Ishikawa (cell line): ENCODE data around the gene ARNT2.
A peak's percentile ranks its signal among the peaks of the same experiment; 100 is the strongest.

Experiments
- CEBPB ChIP-seq: IDR thresholded peaks from 2 replicates; pipeline ENCODE4 v1.6.1; 2012
- EP300 ChIP-seq: IDR thresholded peaks from 2 replicates; pipeline ENCODE4 v1.6.1; 2012; ENCODE audit warnings: borderline replicate concordance
- TCF12 ChIP-seq: IDR thresholded peaks from 2 replicates; pipeline ENCODE4 v1.6.1; 2012; ENCODE audit warnings: low read depth
- YY1 ChIP-seq: IDR thresholded peaks from 2 replicates; pipeline ENCODE4 v1.6.1; 2012; ENCODE audit warnings: low read depth
- ZBTB7A ChIP-seq: IDR thresholded peaks from 2 replicates; pipeline ENCODE4 v1.6.1; 2012; ENCODE audit warnings: low read depth
- TF ChIP-seq, protein P1 (sequence below): IDR thresholded peaks from 2 replicates; pipeline ENCODE4 v1.6.1; 2012; ENCODE audit warnings: low read depth, mild to moderate bottlenecking
- TF ChIP-seq, protein P2 (sequence below): IDR thresholded peaks from 2 replicates; pipeline ENCODE4 v1.6.1; 2012

DNA sequence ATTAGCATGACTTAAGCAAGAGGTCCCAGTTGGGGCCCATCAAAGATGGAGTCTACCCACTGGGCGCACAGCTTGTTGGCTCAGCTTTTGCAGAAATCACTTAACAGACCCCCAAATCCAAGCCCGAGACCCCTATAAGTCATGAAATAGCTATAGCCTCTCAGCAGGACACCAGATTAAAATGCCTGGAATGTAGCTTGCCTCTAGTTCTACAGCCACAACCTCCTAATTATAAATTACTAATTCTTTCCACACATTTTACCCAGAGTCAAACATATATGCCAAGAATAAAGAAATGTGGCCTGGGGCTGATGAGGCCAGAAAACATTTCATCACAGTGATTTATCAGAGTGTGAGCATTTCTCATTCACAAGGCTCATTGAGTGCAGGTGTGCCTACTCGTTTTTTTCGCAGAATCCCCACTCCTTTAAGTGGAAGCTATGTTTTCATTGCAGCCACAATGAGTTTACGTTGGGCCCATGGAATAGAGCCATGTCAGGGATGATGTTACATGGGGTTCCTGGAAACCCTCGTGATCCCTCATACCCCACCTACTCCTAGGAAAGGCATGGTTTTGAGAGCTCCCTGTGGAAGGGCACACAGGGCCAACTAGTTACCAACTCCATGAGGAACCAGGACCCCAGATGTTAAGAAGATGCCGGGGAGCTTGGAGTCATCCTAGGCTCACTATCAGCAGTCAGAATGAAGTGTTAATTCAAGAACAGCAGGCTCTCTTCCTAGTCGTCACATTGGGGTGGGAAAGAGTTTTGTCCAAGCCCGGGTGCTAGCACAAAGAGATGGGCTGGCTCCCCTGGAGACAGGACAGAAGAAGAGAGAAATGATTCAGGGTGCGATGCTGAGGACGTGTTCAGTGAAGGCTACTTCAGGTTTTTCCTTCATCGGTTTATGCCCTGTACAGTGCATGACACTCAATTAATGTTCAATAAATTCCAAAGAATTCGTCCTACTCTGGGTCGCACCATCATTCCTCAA lies 200.7 kb downstream of the ARNT2 start:
- TF ChIP-seq EP300 (no peak), CEBPB (no peak), YY1 (no peak), TCF12 (peak; percentile 42; the same call in 1 of the 2 replicates), ZBTB7A (no peak)
- TF ChIP-seq, protein P1, sequence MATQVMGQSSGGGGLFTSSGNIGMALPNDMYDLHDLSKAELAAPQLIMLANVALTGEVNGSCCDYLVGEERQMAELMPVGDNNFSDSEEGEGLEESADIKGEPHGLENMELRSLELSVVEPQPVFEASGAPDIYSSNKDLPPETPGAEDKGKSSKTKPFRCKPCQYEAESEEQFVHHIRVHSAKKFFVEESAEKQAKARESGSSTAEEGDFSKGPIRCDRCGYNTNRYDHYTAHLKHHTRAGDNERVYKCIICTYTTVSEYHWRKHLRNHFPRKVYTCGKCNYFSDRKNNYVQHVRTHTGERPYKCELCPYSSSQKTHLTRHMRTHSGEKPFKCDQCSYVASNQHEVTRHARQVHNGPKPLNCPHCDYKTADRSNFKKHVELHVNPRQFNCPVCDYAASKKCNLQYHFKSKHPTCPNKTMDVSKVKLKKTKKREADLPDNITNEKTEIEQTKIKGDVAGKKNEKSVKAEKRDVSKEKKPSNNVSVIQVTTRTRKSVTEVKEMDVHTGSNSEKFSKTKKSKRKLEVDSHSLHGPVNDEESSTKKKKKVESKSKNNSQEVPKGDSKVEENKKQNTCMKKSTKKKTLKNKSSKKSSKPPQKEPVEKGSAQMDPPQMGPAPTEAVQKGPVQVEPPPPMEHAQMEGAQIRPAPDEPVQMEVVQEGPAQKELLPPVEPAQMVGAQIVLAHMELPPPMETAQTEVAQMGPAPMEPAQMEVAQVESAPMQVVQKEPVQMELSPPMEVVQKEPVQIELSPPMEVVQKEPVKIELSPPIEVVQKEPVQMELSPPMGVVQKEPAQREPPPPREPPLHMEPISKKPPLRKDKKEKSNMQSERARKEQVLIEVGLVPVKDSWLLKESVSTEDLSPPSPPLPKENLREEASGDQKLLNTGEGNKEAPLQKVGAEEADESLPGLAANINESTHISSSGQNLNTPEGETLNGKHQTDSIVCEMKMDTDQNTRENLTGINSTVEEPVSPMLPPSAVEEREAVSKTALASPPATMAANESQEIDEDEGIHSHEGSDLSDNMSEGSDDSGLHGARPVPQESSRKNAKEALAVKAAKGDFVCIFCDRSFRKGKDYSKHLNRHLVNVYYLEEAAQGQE: no peak
- TF ChIP-seq, protein P2, sequence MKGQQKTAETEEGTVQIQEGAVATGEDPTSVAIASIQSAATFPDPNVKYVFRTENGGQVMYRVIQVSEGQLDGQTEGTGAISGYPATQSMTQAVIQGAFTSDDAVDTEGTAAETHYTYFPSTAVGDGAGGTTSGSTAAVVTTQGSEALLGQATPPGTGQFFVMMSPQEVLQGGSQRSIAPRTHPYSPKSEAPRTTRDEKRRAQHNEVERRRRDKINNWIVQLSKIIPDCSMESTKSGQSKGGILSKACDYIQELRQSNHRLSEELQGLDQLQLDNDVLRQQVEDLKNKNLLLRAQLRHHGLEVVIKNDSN: no peak
